HCT116 (cell line): ENCODE data around the gene ARID3A.

Experiments
- CEBPB ChIP-seq: IDR thresholded peaks from 2 replicates; pipeline ENCODE4 v1.6.1; 2012; ENCODE audit warnings: low read depth
- FOSL1 ChIP-seq: IDR thresholded peaks from 2 replicates; pipeline ENCODE4 v1.6.1; 2012; ENCODE audit warnings: low read depth
- POLR2AphosphoS5 ChIP-seq: IDR thresholded peaks from 2 replicates; pipeline ENCODE4 v1.6.1; 2011; ENCODE audit warnings: mild to moderate bottlenecking, low read depth, low read length, moderate library complexity
- ZFX ChIP-seq: fragments of 450-650 bp; IDR thresholded peaks from 2 replicates; pipeline ENCODE4 v1.6.1; 2017
- TF ChIP-seq, protein P1 (sequence below), 3 experiments: fragments of 200-600 bp in 1 of 3; sonication (generic) in 1 of 3; IDR thresholded peaks in 2 of 3; conservative IDR thresholded peaks in 1 of 3; 2 replicates each; pipeline ENCODE4 v1.5.1; 2012 to 2017; ENCODE audit warnings: low read depth in 2 of 3, low read length in 2 of 3, antibody characterized with exemption in 1 of 3, borderline replicate concordance in 1 of 3, control low read depth in 1 of 3, mild to moderate bottlenecking in 1 of 3, mixed read lengths in 1 of 3, mixed run types in 1 of 3, moderate library complexity in 1 of 3; ENCODE audit not compliant: insufficient read depth in 1 of 3
- TF ChIP-seq, protein P2 (sequence below): IDR thresholded peaks from 2 replicates; pipeline ENCODE4 v1.6.1; 2011; ENCODE audit warnings: mild to moderate bottlenecking, low read length, moderate library complexity; ENCODE audit not compliant: insufficient replicate concordance; ENCODE audit errors: extremely low read depth

DNA sequence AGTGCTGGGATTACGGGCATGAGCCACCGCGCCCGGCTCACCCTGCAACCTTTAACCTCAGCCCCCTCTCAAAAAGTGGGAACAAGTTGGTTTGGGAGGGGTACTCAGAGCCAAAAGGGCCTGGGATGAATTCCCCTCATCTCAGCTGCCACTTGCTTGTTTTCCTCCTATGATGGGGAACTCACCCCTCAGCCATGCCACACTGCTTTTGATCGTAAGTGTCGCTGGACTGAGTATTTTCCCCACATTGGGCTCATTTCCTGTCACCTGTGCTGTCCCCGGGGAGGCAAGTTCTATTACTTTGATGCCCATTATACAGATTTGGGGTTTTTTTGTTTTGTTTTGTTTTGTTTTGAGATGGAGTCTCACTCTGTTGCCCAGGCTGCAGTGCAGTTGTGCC is 19.4 kb upstream of the ARID3A start:
- TF ChIP-seq FOSL1 = no peak
- TF ChIP-seq, protein P1, sequence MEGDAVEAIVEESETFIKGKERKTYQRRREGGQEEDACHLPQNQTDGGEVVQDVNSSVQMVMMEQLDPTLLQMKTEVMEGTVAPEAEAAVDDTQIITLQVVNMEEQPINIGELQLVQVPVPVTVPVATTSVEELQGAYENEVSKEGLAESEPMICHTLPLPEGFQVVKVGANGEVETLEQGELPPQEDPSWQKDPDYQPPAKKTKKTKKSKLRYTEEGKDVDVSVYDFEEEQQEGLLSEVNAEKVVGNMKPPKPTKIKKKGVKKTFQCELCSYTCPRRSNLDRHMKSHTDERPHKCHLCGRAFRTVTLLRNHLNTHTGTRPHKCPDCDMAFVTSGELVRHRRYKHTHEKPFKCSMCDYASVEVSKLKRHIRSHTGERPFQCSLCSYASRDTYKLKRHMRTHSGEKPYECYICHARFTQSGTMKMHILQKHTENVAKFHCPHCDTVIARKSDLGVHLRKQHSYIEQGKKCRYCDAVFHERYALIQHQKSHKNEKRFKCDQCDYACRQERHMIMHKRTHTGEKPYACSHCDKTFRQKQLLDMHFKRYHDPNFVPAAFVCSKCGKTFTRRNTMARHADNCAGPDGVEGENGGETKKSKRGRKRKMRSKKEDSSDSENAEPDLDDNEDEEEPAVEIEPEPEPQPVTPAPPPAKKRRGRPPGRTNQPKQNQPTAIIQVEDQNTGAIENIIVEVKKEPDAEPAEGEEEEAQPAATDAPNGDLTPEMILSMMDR (IDR thresholded peaks at IDR 0.05 in 2 of 3, conservative IDR thresholded peaks at IDR 0.05 in 1 of 3; ENCODE audit: borderline replicate concordance in 1 of 3, insufficient read depth in 1 of 3, low read depth in 2 of 3, low read length in 2 of 3) = no peak
- TF ChIP-seq CEBPB = no peak
- TF ChIP-seq, protein P2, sequence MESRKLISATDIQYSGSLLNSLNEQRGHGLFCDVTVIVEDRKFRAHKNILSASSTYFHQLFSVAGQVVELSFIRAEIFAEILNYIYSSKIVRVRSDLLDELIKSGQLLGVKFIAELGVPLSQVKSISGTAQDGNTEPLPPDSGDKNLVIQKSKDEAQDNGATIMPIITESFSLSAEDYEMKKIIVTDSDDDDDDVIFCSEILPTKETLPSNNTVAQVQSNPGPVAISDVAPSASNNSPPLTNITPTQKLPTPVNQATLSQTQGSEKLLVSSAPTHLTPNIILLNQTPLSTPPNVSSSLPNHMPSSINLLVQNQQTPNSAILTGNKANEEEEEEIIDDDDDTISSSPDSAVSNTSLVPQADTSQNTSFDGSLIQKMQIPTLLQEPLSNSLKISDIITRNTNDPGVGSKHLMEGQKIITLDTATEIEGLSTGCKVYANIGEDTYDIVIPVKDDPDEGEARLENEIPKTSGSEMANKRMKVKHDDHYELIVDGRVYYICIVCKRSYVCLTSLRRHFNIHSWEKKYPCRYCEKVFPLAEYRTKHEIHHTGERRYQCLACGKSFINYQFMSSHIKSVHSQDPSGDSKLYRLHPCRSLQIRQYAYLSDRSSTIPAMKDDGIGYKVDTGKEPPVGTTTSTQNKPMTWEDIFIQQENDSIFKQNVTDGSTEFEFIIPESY = no peak
- TF ChIP-seq POLR2AphosphoS5 = no peak
- TF ChIP-seq ZFX = no peak
